Fibroblast of villous mesenchyme (primary cell): ENCODE results near the gene SEMA7A. TPM values are rescaled to one million over a fixed set of nuclear protein-coding genes. Genes with fewer than 3 reads are reported as not detected.
A peak's percentile ranks its signal among the peaks of the same experiment; 100 is the strongest.

Source experiments
- DNase-seq: peaks from one replicate; pipeline ENCODE4 v3.0.0-alpha.2; 2010; ENCODE audit warnings: low read depth
- H3K4me3 ChIP-seq: 2 replicates; pipeline ENCODE4 v1.5.1; 2011; ENCODE audit warnings: low read depth, mild to moderate bottlenecking, low read length
- total RNA-seq: library from RNA; depleted of rRNA; stranded (reverse); fragments of >200 nt; gene quantifications from 2 replicates; pipeline ENCODE4 v1.2.3, GENCODE V29; 2012
- TF ChIP-seq, protein P1 (sequence below): IDR thresholded peaks from 2 replicates; pipeline ENCODE4 v1.5.1; 2012; ENCODE audit warnings: low read depth, mild to moderate bottlenecking, low read length; ENCODE audit not compliant: insufficient read depth

Gene SEMA7A
- total RNA-seq, 1 donor, result 24.6 TPM

DNA sequence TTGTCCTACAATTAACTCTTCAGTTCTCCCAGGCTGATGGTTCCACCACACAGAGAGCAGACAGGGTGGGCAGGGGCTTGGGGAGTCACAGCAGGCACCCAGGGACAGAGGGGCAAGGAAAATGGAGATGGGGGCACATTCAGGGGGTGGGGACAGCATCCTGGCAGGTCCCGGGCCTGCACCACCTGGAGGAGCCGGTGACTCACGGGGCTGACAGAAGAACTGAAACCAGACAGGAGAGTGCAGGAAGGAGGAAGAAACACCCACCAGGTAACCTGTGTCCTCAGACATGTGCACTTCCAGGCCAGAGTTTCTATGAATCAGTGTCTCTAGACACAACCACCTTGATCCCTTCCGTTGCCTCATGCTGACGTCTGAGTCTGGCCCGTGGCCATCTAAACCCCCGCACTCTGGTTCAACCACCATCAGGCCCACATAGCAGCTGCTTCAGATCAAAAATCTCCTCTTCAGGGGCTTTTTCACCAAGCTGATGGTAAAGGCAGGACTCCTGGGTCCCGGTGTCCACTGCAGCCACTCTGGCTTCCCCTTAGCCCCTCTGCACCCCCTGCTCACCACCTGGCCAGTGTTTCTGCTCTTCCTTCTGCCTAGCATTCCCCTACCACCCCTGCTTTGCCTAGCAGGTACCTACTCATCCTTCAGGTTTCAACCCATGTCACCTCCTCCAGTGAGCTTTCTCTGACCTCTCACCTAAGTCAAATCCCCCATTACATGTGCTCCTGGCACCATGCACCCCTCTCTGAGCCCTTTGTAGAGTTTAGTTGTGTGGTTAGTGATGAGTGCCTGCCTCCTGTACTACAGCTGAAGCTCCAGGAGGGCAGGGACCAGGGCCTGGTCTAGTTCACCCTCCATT is 49.8 kb downstream of the SEMA7A start:
- DNase-seq, result no peak
- TF ChIP-seq, protein P1, sequence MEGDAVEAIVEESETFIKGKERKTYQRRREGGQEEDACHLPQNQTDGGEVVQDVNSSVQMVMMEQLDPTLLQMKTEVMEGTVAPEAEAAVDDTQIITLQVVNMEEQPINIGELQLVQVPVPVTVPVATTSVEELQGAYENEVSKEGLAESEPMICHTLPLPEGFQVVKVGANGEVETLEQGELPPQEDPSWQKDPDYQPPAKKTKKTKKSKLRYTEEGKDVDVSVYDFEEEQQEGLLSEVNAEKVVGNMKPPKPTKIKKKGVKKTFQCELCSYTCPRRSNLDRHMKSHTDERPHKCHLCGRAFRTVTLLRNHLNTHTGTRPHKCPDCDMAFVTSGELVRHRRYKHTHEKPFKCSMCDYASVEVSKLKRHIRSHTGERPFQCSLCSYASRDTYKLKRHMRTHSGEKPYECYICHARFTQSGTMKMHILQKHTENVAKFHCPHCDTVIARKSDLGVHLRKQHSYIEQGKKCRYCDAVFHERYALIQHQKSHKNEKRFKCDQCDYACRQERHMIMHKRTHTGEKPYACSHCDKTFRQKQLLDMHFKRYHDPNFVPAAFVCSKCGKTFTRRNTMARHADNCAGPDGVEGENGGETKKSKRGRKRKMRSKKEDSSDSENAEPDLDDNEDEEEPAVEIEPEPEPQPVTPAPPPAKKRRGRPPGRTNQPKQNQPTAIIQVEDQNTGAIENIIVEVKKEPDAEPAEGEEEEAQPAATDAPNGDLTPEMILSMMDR, result no peak
- H3K4me3 ChIP-seq, result no peak overlapping the region

DNA sequence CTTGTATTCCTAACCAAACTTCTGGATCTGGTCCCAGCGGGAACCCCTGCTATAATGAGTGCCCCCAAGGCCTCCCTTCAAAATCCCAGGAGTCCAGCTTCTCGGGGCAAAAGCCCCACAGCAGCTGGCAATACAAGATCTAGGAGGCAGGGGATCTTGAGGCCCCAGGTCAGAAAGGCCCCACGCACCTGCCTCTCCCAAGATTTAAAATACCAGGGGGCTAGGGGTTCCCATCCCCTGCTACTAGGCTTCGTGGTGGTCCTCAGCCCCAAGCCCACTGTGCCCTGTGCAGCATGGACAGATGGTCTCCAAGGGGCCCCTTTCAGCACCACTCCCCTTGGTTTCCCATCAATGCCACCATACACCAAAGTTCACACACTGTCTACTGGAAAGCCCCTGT is 50.5 kb downstream of the SEMA7A start:
- DNase-seq, result no peak
- H3K4me3 ChIP-seq, result no peak overlapping the region
- TF ChIP-seq, protein P1, result no peak

DNA sequence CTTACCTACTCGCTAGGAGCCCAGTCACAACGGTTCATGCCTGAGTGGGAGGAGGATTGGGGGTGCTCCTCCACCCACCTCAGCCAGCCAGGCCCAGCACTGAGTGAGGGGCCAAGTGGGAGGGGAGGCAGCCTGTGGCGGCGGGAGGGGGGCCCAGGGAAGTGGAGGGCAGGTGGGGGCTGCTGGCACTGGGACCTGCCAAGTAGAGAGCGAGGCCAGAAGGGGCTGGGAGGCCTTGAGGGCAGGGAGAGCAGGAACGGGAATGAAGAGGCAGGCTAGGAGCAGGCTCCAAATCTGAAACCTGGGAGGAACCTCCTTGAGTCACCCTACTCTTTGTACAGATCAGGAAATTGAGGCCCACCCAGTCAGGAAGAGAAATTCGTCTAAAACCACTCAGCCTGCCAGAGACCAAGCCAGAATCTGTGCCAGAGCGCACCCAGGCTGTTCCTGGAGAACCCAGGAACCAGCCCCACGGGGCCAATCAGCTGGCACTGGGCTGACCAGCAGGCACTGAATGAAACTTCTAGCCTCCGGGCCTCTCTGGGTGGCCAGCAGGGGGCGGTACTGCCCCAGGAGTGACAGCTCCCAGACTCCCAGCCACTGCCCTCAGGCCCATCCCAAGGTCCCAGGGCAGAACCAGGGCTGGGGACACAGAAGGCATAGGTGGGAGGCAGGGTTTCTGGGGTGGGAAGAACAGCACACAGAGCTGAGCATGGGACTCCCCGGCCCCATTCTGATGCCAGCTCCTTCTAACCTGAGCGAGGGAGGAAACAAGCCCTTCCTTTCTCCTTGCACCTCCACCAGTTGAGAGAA is 51.5 kb downstream of the SEMA7A start:
- DNase-seq, result peak; percentile 74
- TF ChIP-seq, protein P1, result peak; percentile 95

DNA sequence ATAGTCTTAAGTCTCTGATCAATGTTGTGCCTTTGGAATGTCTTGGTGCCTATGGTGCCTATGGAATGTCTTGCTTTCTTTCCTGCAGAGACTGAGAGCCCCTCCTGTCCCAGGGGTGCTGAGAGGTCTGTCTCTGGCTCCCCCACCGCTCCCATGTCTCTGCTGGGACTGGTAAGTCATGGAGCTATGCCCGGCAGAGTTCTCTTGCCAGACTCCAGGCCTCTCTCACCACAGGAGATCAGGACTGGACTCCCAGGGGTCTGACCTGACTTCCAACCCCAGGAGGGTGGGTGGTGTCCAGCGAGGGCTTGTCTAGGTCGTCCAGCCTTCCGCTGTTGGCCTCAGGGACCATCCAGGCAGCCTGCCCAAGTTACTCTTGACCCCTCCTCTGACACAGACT is 52.3 kb downstream of the SEMA7A start:
- no peak overlapping the region for H3K4me3 ChIP-seq
- DNase-seq, result no peak
- TF ChIP-seq, protein P1, result no peak

More for the DNA sequence above, 51.5 kb downstream of the SEMA7A start:
- H3K4me3 ChIP-seq, result no peak overlapping the region

DNA sequence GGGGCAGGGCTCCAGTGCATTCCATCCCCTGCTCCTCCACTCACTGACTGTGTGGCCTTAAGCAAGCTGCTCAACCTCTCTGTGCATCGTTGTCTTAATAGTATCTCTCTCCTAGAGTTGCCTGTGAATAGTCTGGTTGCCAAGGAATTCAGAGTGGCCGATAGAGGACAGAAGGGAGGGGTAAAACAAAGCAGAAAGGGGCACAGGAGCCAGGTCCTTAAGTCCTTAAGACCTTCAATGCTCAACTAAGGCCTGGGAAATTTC is 52.6 kb downstream of the SEMA7A start:
- no peak overlapping the region for H3K4me3 ChIP-seq
- DNase-seq, result no peak
- TF ChIP-seq, protein P1, result no peak

DNA sequence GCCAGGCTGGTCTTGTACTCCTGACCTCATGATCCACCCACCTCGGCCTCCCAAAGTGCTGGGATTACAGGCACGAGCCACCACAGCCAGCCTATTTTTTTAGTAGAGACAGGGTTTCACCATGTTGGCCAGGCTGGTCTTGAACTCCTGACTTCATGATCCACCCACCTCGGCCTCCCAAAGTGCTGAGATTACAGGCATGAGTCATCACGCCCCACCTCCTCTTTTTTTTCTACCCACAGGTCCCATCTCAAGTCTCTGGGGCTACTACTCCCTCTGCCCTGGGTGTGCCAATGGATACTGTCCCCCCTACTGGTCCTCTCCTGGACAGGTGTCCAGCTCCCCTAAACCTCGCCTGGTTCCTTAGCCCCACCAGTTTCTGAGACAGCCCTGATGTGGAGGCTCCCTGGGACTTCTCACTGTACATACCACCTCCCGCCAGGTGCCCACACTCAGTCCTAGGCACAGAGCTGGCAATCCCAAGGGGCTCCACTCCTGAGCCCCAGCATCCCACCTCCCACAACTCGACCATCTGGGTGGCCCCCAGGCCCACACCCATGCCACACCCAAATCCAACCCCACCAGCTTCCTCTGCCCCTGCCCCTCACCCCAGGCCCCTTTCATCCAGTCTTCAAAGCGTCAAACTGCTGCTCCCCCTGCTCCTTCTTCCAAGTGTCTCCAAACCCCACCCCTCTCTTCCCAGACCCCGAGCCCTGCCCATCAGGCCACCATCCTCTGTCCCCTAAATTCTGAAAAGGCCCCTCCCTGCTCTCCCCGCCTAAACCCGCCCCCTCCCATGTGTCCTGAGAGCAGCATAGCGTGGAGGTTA is 53.2 kb downstream of the SEMA7A start:
- no peak overlapping the region for H3K4me3 ChIP-seq
- DNase-seq, result no peak
- TF ChIP-seq, protein P1, result no peak
